ENCODE measurements around the gene FMO5.

GRCh38 chr1:147207192-147207591, 17.9 kb downstream of the FMO5 start:
- TF ChIP-seq CTCF (IDR thresholded peaks at IDR 0.05), result no peak
- TF ChIP-seq EZH2 (IDR thresholded peaks at IDR 0.05; ENCODE audit: borderline replicate concordance, insufficient read depth, low read depth, low read length, poor library complexity, severe bottlenecking), result no peak

Measured in B cell (primary cell).